Measurements from ENCODE around the gene VCP.

The VCP gene

GRCh38 chr9:35106343-35106730 is 33.9 kb upstream of the VCP start:
- no peak for TF ChIP-seq CTCF (IDR thresholded peaks at IDR 0.05; ENCODE audit: insufficient read depth, low read length, poor library complexity, severe bottlenecking)
- no peak for TF ChIP-seq EZH2phosphoT487 (conservative IDR thresholded peaks at IDR 0.05; ENCODE audit: low read length)
- no peaks in the 10 kb centered on the region for H4K20me1 ChIP-seq (ENCODE audit: low read depth, low read length)
- no peaks in the 10 kb centered on the region for H3K36me3 ChIP-seq (ENCODE audit: low read length)
- no peaks in the 10 kb centered on the region for H3K9me2 ChIP-seq (replicated peaks; ENCODE audit: insufficient read depth, low read length)
- H2AFZ ChIP-seq (ENCODE audit: low read depth, low read length, severe bottlenecking), result no peak overlapping the region
- H3K27me3 ChIP-seq (ENCODE audit: low read length), result no peaks in the 10 kb centered on the region
- no peaks in the 10 kb centered on the region for H3K9me3 ChIP-seq (ENCODE audit: insufficient read depth, low read length)
- no peak overlapping the region for H3K4me3 ChIP-seq (ENCODE audit: insufficient read depth, low read length, poor library complexity, severe bottlenecking)
- no peak overlapping the region for H3K4me2 ChIP-seq (ENCODE audit: low read depth, low read length, poor library complexity, severe bottlenecking)
- no peak overlapping the region for H3K27ac ChIP-seq (ENCODE audit: low read depth, low read length)
- H3F3A ChIP-seq (ENCODE audit: insufficient read depth), result no peaks in the 10 kb centered on the region
- H3K9ac ChIP-seq (ENCODE audit: low read length), result no peak overlapping the region
- H3K79me2 ChIP-seq (ENCODE audit: insufficient read depth, low read length), result peaks cover 14% of the 10 kb centered on the region

GRCh38 chr9:35105571-35106342 is 33.3 kb upstream of the VCP start:
- no peaks in the 10 kb centered on the region for H4K20me1 ChIP-seq (ENCODE audit: low read depth, low read length)

GRCh38 chr9:35105126-35105525 is 32.7 kb upstream of the VCP start:
- no peak overlapping the region for H3K27ac ChIP-seq (ENCODE audit: low read depth, low read length)
- H3K9ac ChIP-seq (ENCODE audit: low read length), result no peak overlapping the region
- no peak overlapping the region for H2AFZ ChIP-seq (ENCODE audit: low read depth, low read length, severe bottlenecking)
- TF ChIP-seq CTCF (IDR thresholded peaks at IDR 0.05; ENCODE audit: insufficient read depth, low read length, poor library complexity, severe bottlenecking), result no peak
- no peak for TF ChIP-seq EZH2phosphoT487 (conservative IDR thresholded peaks at IDR 0.05; ENCODE audit: low read length)
- H3K27me3 ChIP-seq (ENCODE audit: low read length), result no peaks in the 10 kb centered on the region
- peaks cover 16% of the 10 kb centered on the region for H3K79me2 ChIP-seq (ENCODE audit: insufficient read depth, low read length)
- H3K4me2 ChIP-seq (ENCODE audit: low read depth, low read length, poor library complexity, severe bottlenecking), result no peak overlapping the region
- no peaks in the 10 kb centered on the region for H3K9me2 ChIP-seq (replicated peaks; ENCODE audit: insufficient read depth, low read length)
- no peaks in the 10 kb centered on the region for H4K20me1 ChIP-seq (ENCODE audit: low read depth, low read length)
- no peaks in the 10 kb centered on the region for H3K9me3 ChIP-seq (ENCODE audit: insufficient read depth, low read length)
- no peak overlapping the region for H3K4me3 ChIP-seq (ENCODE audit: insufficient read depth, low read length, poor library complexity, severe bottlenecking)
- H3F3A ChIP-seq (ENCODE audit: insufficient read depth), result no peaks in the 10 kb centered on the region
- H3K36me3 ChIP-seq (ENCODE audit: low read length), result no peaks in the 10 kb centered on the region

More at GRCh38 chr9:35105571-35106342, 33.3 kb upstream of the VCP start:
- peaks cover 16% of the 10 kb centered on the region for H3K79me2 ChIP-seq (ENCODE audit: insufficient read depth, low read length)
- no peak overlapping the region for H3K4me2 ChIP-seq (ENCODE audit: low read depth, low read length, poor library complexity, severe bottlenecking)
- H3K9ac ChIP-seq (ENCODE audit: low read length), result no peak overlapping the region
- no peaks in the 10 kb centered on the region for H3K27me3 ChIP-seq (ENCODE audit: low read length)
- H2AFZ ChIP-seq (ENCODE audit: low read depth, low read length, severe bottlenecking), result no peak overlapping the region
- H3K9me3 ChIP-seq (ENCODE audit: insufficient read depth, low read length), result no peaks in the 10 kb centered on the region
- H3K4me3 ChIP-seq (ENCODE audit: insufficient read depth, low read length, poor library complexity, severe bottlenecking), result no peak overlapping the region
- H3F3A ChIP-seq (ENCODE audit: insufficient read depth), result no peaks in the 10 kb centered on the region
- TF ChIP-seq EZH2phosphoT487 (conservative IDR thresholded peaks at IDR 0.05; ENCODE audit: low read length) (no peak), CTCF (IDR thresholded peaks at IDR 0.05; ENCODE audit: insufficient read depth, low read length, poor library complexity, severe bottlenecking) (no peak)
- no peak overlapping the region for H3K27ac ChIP-seq (ENCODE audit: low read depth, low read length)
- no peaks in the 10 kb centered on the region for H3K9me2 ChIP-seq (replicated peaks; ENCODE audit: insufficient read depth, low read length)
- H3K36me3 ChIP-seq (ENCODE audit: low read length), result no peaks in the 10 kb centered on the region
